Ishikawa (cell line): Measurements from ENCODE around the gene CCNO.
A peak's percentile ranks its signal among the peaks of the same experiment; 100 is the strongest.

Experiments
- CREB1 ChIP-seq: IDR thresholded peaks from 2 replicates; pipeline ENCODE4 v1.6.1; 2012; ENCODE audit warnings: low read depth
- EGR1 ChIP-seq: IDR thresholded peaks from 2 replicates; pipeline ENCODE4 v1.6.1; 2012
- EP300 ChIP-seq: IDR thresholded peaks from 2 replicates; pipeline ENCODE4 v1.6.1; 2012; ENCODE audit warnings: borderline replicate concordance
- RAD21 ChIP-seq: IDR thresholded peaks from 2 replicates; pipeline ENCODE4 v1.6.1; 2012; ENCODE audit warnings: low read depth
- TF ChIP-seq, protein P1 (sequence below): IDR thresholded peaks from 2 replicates; pipeline ENCODE4 v1.6.1; 2012
- TF ChIP-seq, protein P2 (sequence below): IDR thresholded peaks from 2 replicates; pipeline ENCODE4 v1.6.1; 2012

DNA sequence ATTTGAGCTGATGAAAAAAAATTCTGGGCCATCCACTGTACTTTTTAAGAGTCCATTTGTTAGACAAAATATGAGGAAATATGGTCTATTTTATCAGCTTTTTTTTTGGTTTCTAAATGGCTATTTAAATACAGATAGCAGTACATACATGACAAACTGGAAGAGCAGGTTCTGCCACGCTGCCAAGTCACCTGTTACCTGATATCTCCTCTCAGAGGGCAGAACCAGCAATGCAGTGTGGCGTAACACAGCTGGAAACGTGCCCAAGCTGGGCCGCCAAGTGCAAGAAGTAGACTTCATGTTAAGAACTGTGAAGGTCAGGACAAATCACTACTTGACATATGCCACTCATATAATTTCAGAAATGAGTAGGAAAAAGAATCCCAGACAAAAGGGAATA lies 14.4 kb downstream of the CCNO start:
- TF ChIP-seq, protein P1, sequence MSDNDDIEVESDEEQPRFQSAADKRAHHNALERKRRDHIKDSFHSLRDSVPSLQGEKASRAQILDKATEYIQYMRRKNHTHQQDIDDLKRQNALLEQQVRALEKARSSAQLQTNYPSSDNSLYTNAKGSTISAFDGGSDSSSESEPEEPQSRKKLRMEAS = peak; percentile 73
- TF ChIP-seq CREB1 (no peak), RAD21 (no peak; the same call in 1 of the 2 replicates), EP300 (peak; percentile 78; the same call in 1 of the 2 replicates), EGR1 (no peak)
- TF ChIP-seq, protein P2, sequence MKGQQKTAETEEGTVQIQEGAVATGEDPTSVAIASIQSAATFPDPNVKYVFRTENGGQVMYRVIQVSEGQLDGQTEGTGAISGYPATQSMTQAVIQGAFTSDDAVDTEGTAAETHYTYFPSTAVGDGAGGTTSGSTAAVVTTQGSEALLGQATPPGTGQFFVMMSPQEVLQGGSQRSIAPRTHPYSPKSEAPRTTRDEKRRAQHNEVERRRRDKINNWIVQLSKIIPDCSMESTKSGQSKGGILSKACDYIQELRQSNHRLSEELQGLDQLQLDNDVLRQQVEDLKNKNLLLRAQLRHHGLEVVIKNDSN = peak; percentile 68
